HL-60 (cell line): ENCODE measurements around the gene FLRT2.

Experiments used
- DNase-seq, 2 experiments: peaks; one replicate each; pipeline ENCODE4 v3.0.0-alpha.2; 2010 to 2020; ENCODE audit warnings: low read depth in 1 of 2, low spot score in 1 of 2
- H3K27ac ChIP-seq: fragments of 250-450 bp; sonication (Bioruptor Pico); replicated peaks from 2 replicates; pipeline ENCODE4 v1.5.1; 2020; ENCODE audit warnings: mild to moderate bottlenecking, moderate library complexity
- H3K27me3 ChIP-seq: fragments of 250-450 bp; sonication (Bioruptor Pico); 2 replicates; pipeline ENCODE4 v1.5.1; 2021; ENCODE audit warnings: mild to moderate bottlenecking, moderate library complexity; ENCODE audit not compliant: insufficient read depth, poor library complexity, severe bottlenecking
- H3K4me3 ChIP-seq: replicated peaks from 2 replicates; pipeline ENCODE4 v1.5.1; 2011; ENCODE audit warnings: mild to moderate bottlenecking, control low read depth, low read length; ENCODE audit not compliant: insufficient read depth
- GABPA ChIP-seq: IDR thresholded peaks from 2 replicates; pipeline ENCODE4 v1.6.1; 2012; ENCODE audit warnings: low read depth
- POLR2AphosphoS5 ChIP-seq: IDR thresholded peaks from 2 replicates; pipeline ENCODE4 v1.6.1; 2012; ENCODE audit warnings: low read depth
- REST ChIP-seq: IDR thresholded peaks from 2 replicates; pipeline ENCODE4 v1.6.1; 2012; ENCODE audit warnings: low read depth; ENCODE audit not compliant: insufficient replicate concordance
- SPI1 ChIP-seq: IDR thresholded peaks from 2 replicates; pipeline ENCODE4 v1.6.1; 2012; ENCODE audit warnings: low read depth, mild to moderate bottlenecking, borderline replicate concordance
- TF ChIP-seq, protein P1 (sequence below): IDR thresholded peaks from one replicate; pipeline ENCODE4 v1.5.1; 2011; ENCODE audit warnings: low read length, control low read depth, inconsistent platforms; ENCODE audit not compliant: insufficient read depth

Gene FLRT2

GRCh38 chr14:85558505-85558904, 28.6 kb downstream of the FLRT2 start:
- TF ChIP-seq, protein P1, sequence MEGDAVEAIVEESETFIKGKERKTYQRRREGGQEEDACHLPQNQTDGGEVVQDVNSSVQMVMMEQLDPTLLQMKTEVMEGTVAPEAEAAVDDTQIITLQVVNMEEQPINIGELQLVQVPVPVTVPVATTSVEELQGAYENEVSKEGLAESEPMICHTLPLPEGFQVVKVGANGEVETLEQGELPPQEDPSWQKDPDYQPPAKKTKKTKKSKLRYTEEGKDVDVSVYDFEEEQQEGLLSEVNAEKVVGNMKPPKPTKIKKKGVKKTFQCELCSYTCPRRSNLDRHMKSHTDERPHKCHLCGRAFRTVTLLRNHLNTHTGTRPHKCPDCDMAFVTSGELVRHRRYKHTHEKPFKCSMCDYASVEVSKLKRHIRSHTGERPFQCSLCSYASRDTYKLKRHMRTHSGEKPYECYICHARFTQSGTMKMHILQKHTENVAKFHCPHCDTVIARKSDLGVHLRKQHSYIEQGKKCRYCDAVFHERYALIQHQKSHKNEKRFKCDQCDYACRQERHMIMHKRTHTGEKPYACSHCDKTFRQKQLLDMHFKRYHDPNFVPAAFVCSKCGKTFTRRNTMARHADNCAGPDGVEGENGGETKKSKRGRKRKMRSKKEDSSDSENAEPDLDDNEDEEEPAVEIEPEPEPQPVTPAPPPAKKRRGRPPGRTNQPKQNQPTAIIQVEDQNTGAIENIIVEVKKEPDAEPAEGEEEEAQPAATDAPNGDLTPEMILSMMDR: no peak
- TF ChIP-seq SPI1: no peak
- TF ChIP-seq GABPA: no peak
- TF ChIP-seq POLR2AphosphoS5: no peak
- no peak for TF ChIP-seq REST
- no peak overlapping the region for H3K27ac ChIP-seq
- H3K27me3 ChIP-seq: no peaks in the 10 kb centered on the region
- DNase-seq: no peak
- H3K4me3 ChIP-seq: no peak overlapping the region

GRCh38 chr14:85562630-85563029, 32.7 kb downstream of the FLRT2 start:
- H3K27me3 ChIP-seq: no peaks in the 10 kb centered on the region
- H3K4me3 ChIP-seq: no peak overlapping the region
- DNase-seq: no peak
- TF ChIP-seq POLR2AphosphoS5 (no peak), REST (no peak), GABPA (no peak)
- TF ChIP-seq, protein P1: no peak
- no peak overlapping the region for H3K27ac ChIP-seq

DNA sequence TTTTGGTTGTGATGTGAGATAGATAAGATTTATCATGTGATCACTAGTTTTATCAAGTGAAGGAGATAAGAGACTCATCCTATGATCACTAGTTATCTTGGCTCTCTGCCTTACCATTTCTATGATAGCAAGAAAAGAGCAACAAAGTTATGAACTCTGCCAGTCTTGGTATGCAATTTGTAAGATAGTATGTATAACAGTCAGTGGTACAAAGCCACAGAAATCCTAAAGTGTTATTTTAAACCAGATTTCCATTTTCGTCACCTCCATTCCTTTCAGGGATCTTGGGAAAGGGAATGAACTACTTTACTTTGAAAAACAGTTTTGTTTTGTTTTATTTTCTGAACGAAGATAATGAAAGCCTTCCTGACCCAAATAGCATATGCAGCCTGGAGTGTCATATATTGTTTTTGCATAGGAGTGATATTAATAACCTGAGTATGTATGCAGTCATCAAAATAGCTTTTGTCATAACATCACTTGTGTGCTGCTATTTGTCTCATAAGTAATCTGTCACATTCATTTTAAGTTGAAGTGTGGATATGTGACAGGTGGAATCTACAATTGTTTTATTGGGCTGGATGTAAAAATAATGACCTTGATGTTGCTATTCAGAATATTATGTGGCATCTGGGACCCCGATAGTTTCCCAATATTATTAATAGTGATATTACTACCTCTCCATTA, 35.0 kb downstream of the FLRT2 start:
- no peak overlapping the region for H3K4me3 ChIP-seq
- no peak for DNase-seq
- no peak overlapping the region for H3K27ac ChIP-seq
- no peaks in the 10 kb centered on the region for H3K27me3 ChIP-seq
- TF ChIP-seq, protein P1: no peak
- TF ChIP-seq POLR2AphosphoS5 (no peak), SPI1 (no peak), GABPA (no peak), REST (no peak)
